GM18858 (cell line): ENCODE data around the gene TBX15.

Experiments
- ATAC-seq: cut with Tn5 transposase; IDR thresholded peaks from one replicate; pipeline ENCODE4 v1.9.1; 2021; ENCODE audit not compliant: unreplicated experiment

TBX15 gene

GRCh38 chr1:118899340-118899739, 88.8 kb downstream of the TBX15 start:
- no peak for ATAC-seq

- ATAC-seq = no peak
Measured at GRCh38 chr1:118898712-118899111, 89.4 kb downstream of the TBX15 start.

GRCh38 chr1:118896416-118896815, 91.7 kb downstream of the TBX15 start:
- no peak for ATAC-seq

GRCh38 chr1:118894836-118895235, 93.3 kb downstream of the TBX15 start:
- ATAC-seq = no peak

GRCh38 chr1:118890851-118891384, 97.2 kb downstream of the TBX15 start:
- ATAC-seq = no peak

GRCh38 chr1:118884946-118885345, 103.2 kb downstream of the TBX15 start:
- no peak for ATAC-seq

- no peak for ATAC-seq
Measured at GRCh38 chr1:118881751-118882150, 106.4 kb downstream of the TBX15 start.

- no peak for ATAC-seq
Measured at GRCh38 chr1:118878661-118879060, 109.5 kb downstream of the TBX15 start.

- no peak for ATAC-seq
Measured at GRCh38 chr1:118877668-118878396, 110.3 kb downstream of the TBX15 start.

GRCh38 chr1:118871582-118872171, 116.5 kb downstream of the TBX15 start:
- no peak for ATAC-seq

- no peak for ATAC-seq
Measured at GRCh38 chr1:118868387-118868786, 119.8 kb downstream of the TBX15 start.

GRCh38 chr1:118866330-118866729, 121.8 kb downstream of the TBX15 start:
- no peak for ATAC-seq

- ATAC-seq = no peak
Measured at GRCh38 chr1:118863688-118864087, 124.5 kb downstream of the TBX15 start.

- ATAC-seq = no peak
Measured at GRCh38 chr1:118862755-118863154, 125.4 kb downstream of the TBX15 start.

- no peak for ATAC-seq
Measured at GRCh38 chr1:118861216-118861615, 126.9 kb downstream of the TBX15 start.

GRCh38 chr1:118859999-118860398, 128.1 kb downstream of the TBX15 start:
- no peak for ATAC-seq

- no peak for ATAC-seq
Measured at GRCh38 chr1:118846443-118846842, 141.7 kb downstream of the TBX15 start.

GRCh38 chr1:118842452-118843201, 145.5 kb downstream of the TBX15 start:
- no peak for ATAC-seq

- ATAC-seq = no peak
Measured at GRCh38 chr1:118841521-118841920, 146.6 kb downstream of the TBX15 start.
